HepG2 (cell line): ENCODE measurements around the gene TAF6. TPM values are rescaled to one million over a fixed set of nuclear protein-coding genes. Genes with fewer than 3 reads are reported as not detected.

Experiments used
- ATF7 ChIP-seq, 2 experiments: fragments of 450-650 bp in 1 of 2; sonication (generic) in 1 of 2; formaldehyde crosslinking in 1 of 2; IDR thresholded peaks; 2 replicates each; pipeline versions ENCODE4 v1.4.0 to v1.6.1; 2016 to 2020; ENCODE audit warnings: antibody characterized with exemption in 1 of 2, mild to moderate bottlenecking in 1 of 2, missing genetic modification reagents in 1 of 2
- ATF7-NPFF ChIP-seq: sonication (generic); formaldehyde crosslinking; IDR thresholded peaks from 2 replicates; pipeline ENCODE4 v1.8.1; 2023; ENCODE audit warnings: mild to moderate bottlenecking, low read depth, missing genetic modification reagents, moderate library complexity
- CENPX ChIP-seq: sonication (generic); formaldehyde crosslinking; IDR thresholded peaks from 2 replicates; pipeline ENCODE4 v1.9.0; 2021; ENCODE audit warnings: mild to moderate bottlenecking, missing genetic modification reagents, moderate library complexity
- CREBL2 ChIP-seq: sonication (generic); formaldehyde crosslinking; IDR thresholded peaks from 2 replicates; pipeline ENCODE4 v1.8.1; 2023; ENCODE audit warnings: missing genetic modification reagents, mild to moderate bottlenecking, borderline replicate concordance
- DRAP1 ChIP-seq: IDR thresholded peaks from 2 replicates; pipeline ENCODE4 v1.6.1; 2016; ENCODE audit warnings: missing genetic modification reagents, missing compliant biosample characterization
- FLYWCH1 ChIP-seq: sonication (generic); formaldehyde crosslinking; IDR thresholded peaks from 2 replicates; pipeline ENCODE4 v1.8.1; 2023; ENCODE audit warnings: mild to moderate bottlenecking, missing genetic modification reagents
- FOXC1 ChIP-seq: sonication (generic); formaldehyde crosslinking; IDR thresholded peaks from 2 replicates; pipeline ENCODE4 v1.8.0; 2022; ENCODE audit warnings: mild to moderate bottlenecking, missing genetic modification reagents, borderline replicate concordance
- HES4 ChIP-seq: sonication (generic); formaldehyde crosslinking; IDR thresholded peaks from 2 replicates; pipeline ENCODE4 v1.9.0; 2021; ENCODE audit warnings: mild to moderate bottlenecking, missing genetic modification reagents, borderline replicate concordance
- HNF4G ChIP-seq, 2 experiments: sonication (generic) in 1 of 2; formaldehyde crosslinking in 1 of 2; IDR thresholded peaks; 2 replicates each; pipeline versions ENCODE4 v1.4.0 to v1.6.1; 2011 to 2020; ENCODE audit warnings: borderline replicate concordance in 2 of 2, low read depth in 2 of 2, mild to moderate bottlenecking in 2 of 2, low read length in 1 of 2, missing genetic modification reagents in 1 of 2, moderate library complexity in 1 of 2
- KLF6 ChIP-seq: IDR thresholded peaks from 2 replicates; pipeline ENCODE4 v1.8.0; 2016; ENCODE audit warnings: missing biosample characterization, missing genetic modification reagents
- LBX2 ChIP-seq: sonication (generic); formaldehyde crosslinking; IDR thresholded peaks from 2 replicates; pipeline ENCODE4 v1.5.0; 2020; ENCODE audit warnings: missing genetic modification reagents, mild to moderate bottlenecking, borderline replicate concordance
- ONECUT2 ChIP-seq: sonication (generic); formaldehyde crosslinking; IDR thresholded peaks from 2 replicates; pipeline ENCODE4 v1.4.0; 2020; ENCODE audit warnings: missing genetic modification reagents
- RBAK ChIP-seq: sonication (generic); formaldehyde crosslinking; IDR thresholded peaks from 2 replicates; pipeline ENCODE4 v1.5.1; 2020; ENCODE audit warnings: mild to moderate bottlenecking, missing genetic modification reagents
- SIN3A ChIP-seq: IDR thresholded peaks from 2 replicates; pipeline ENCODE4 v1.6.1; 2011; ENCODE audit warnings: low read depth, mild to moderate bottlenecking, control low read depth, low read length, borderline replicate concordance
- SUZ12 ChIP-seq: fragments of 150-350 bp; IDR thresholded peaks from 2 replicates; pipeline ENCODE4 v1.6.1; 2014; ENCODE audit warnings: low read depth, low read length
- ZNF180 ChIP-seq: sonication (generic); formaldehyde crosslinking; IDR thresholded peaks from 2 replicates; pipeline ENCODE4 v1.4.0; 2020; ENCODE audit warnings: low read depth, missing genetic modification reagents, borderline replicate concordance
- ZNF331 ChIP-seq: sonication (generic); formaldehyde crosslinking; IDR thresholded peaks from 2 replicates; pipeline ENCODE4 v1.4.0; 2020; ENCODE audit warnings: missing genetic modification reagents
- ZNF639 ChIP-seq: conservative IDR thresholded peaks from 2 replicates; pipeline ENCODE4 v1.6.1; 2018; ENCODE audit warnings: missing genetic modification reagents
- ZNF737 ChIP-seq: sonication (generic); formaldehyde crosslinking; IDR thresholded peaks from 2 replicates; pipeline ENCODE4 v1.5.0; 2020; ENCODE audit warnings: missing genetic modification reagents, mild to moderate bottlenecking, borderline replicate concordance
- ZNF75D ChIP-seq: sonication (generic); formaldehyde crosslinking; IDR thresholded peaks from 2 replicates; pipeline ENCODE4 v1.8.1; 2023; ENCODE audit warnings: missing genetic modification reagents, mild to moderate bottlenecking, borderline replicate concordance
- ZNF782 ChIP-seq: sonication (generic); formaldehyde crosslinking; IDR thresholded peaks from 2 replicates; pipeline ENCODE4 v1.4.0; 2020; ENCODE audit warnings: missing genetic modification reagents, mild to moderate bottlenecking, borderline replicate concordance
- ZNF839 ChIP-seq: sonication (generic); formaldehyde crosslinking; IDR thresholded peaks from 2 replicates; pipeline ENCODE4 v1.4.0; 2020; ENCODE audit warnings: missing genetic modification reagents, mild to moderate bottlenecking, borderline replicate concordance
- ZSCAN22 ChIP-seq: sonication (generic); formaldehyde crosslinking; IDR thresholded peaks from 2 replicates; pipeline ENCODE4 v1.4.0; 2020; ENCODE audit warnings: mild to moderate bottlenecking, missing genetic modification reagents
- polyA plus RNA-seq, 8 experiments: library from polyadenylated mRNA; depleted of rRNA in 3 of 8; stranded (reverse) in 7 of 8; unstranded in 1 of 8; fragments of >200 nt; fragmentation: Illumina TruSeq in 4 of 8; extraction: Trizol in 4 of 8; gene quantifications; 2 replicates each; pipeline versions ENCODE4 v1.2.1 to v1.2.3, GENCODE V29; 2011 to 2016; ENCODE audit warnings: low read depth in 4 of 8, missing spikeins in 1 of 8, mixed read lengths in 1 of 8; ENCODE audit not compliant: insufficient read depth in 1 of 8
- total RNA-seq, 5 experiments: library from RNA; depleted of rRNA; stranded (reverse); fragments of >200 nt; fragmentation: Illumina TruSeq; extraction: Trizol; gene quantifications; 2 replicates each; pipeline ENCODE4 v1.2.3, GENCODE V29; 2016; ENCODE audit warnings: low read depth in 1 of 5

TAF6 gene
- total and polyA plus RNA-seq, 2 of the 13 experiments (the other 11 are each of a cell fraction or from before 2014, with no cell fraction given) = 12.9 to 18.8 TPM

GRCh38 chr7:100119072-100119969, at the start of gene TAF6, which contains the start of gene CNPY4 (continued):
- TF ChIP-seq LBX2 (CRISPR knock-in tag) = no peak; the same call in 1 of the 2 replicates
- no peak for TF ChIP-seq ZNF331
- TF ChIP-seq ZNF737 = no peak
- TF ChIP-seq KLF6 (CRISPR knock-in tag) = 0 out of 2 replicates have a peak, but pooled peaks have one; percentile 78
- TF ChIP-seq SUZ12 = no peak
- TF ChIP-seq ZNF75D (CRISPR knock-in tag) = peak; percentile 85; the same call in 1 of the 2 replicates
- peak; percentile 49; the same call in 1 of the 2 replicates for TF ChIP-seq ONECUT2 (CRISPR knock-in tag)
- no peak for TF ChIP-seq RBAK
- no peak for TF ChIP-seq FLYWCH1 (CRISPR knock-in tag)
- no peak for TF ChIP-seq ATF7-NPFF (CRISPR knock-in tag)
- TF ChIP-seq HES4 = no peak
- peak; percentile 67 for TF ChIP-seq DRAP1 (CRISPR knock-in tag)
- TF ChIP-seq ZNF782 (CRISPR knock-in tag) = no peak
- TF ChIP-seq SIN3A = peak; percentile 85
- TF ChIP-seq FOXC1 = peak; percentile 62
- TF ChIP-seq ATF7 (IDR thresholded peaks at IDR 0.05) = no peak
- no peak for TF ChIP-seq ATF7 (CRISPR knock-in tag; IDR thresholded peaks at IDR 0.05)
- no peak for TF ChIP-seq ZSCAN22
- TF ChIP-seq ZNF180 = no peak
- 0 out of 2 replicates have a peak, but pooled peaks have one; percentile 12 for TF ChIP-seq ZNF639
- TF ChIP-seq HNF4G (IDR thresholded peaks at IDR 0.05; ENCODE audit: borderline replicate concordance, low read depth, low read length) = peak; percentile 8; the same call in 1 of the 2 replicates
- TF ChIP-seq HNF4G (CRISPR knock-in tag; IDR thresholded peaks at IDR 0.05; ENCODE audit: borderline replicate concordance, low read depth) = no peak
- TF ChIP-seq CREBL2 (CRISPR knock-in tag) = no peak; the same call in 1 of the 2 replicates
- no peak for TF ChIP-seq ZNF839 (CRISPR knock-in tag)
- TF ChIP-seq CENPX = no peak
